Measurements from ENCODE around the gene POLR3B. TPM values are rescaled to one million over a fixed set of nuclear protein-coding genes. Genes with fewer than 3 reads are reported as not detected.

POLR3B gene
- total and polyA plus RNA-seq, 2 of the 8 experiments (the other 6 are each of a cell fraction or from before 2014, with no cell fraction given), result 5.0 to 13.2 TPM

GRCh38 chr12:106434526-106434925, 77.0 kb downstream of the POLR3B start (continued):
- TF ChIP-seq CHD7 (IDR thresholded peaks at IDR 0.05; ENCODE audit: insufficient replicate concordance, low read length), result no peak
- no peak for TF ChIP-seq SP2 (IDR thresholded peaks at IDR 0.05; ENCODE audit: low read length)
- no peak for TF ChIP-seq SIN3A (conservative IDR thresholded peaks at IDR 0.05 in 1 of 2, IDR thresholded peaks at IDR 0.05 in 1 of 2; ENCODE audit: low read depth in 1 of 2, low read length in 2 of 2)
- TF ChIP-seq CBX5 (IDR thresholded peaks at IDR 0.05; ENCODE audit: low read depth, low read length), result no peak
- TF ChIP-seq HDAC2 (IDR thresholded peaks at IDR 0.05; ENCODE audit: borderline replicate concordance in 1 of 2, low read depth in 2 of 2, low read length in 2 of 2), result no peak
- TF ChIP-seq MAFK (IDR thresholded peaks at IDR 0.05; ENCODE audit: low read depth, low read length), result no peak
- TF ChIP-seq CREB1 (IDR thresholded peaks at IDR 0.05), result no peak
- no peak for TF ChIP-seq FOSL1 (IDR thresholded peaks at IDR 0.05; ENCODE audit: insufficient read depth, low read depth, low read length)
- TF ChIP-seq ATF2 (IDR thresholded peaks at IDR 0.05; ENCODE audit: low read length), result no peak
- no peak for TF ChIP-seq CHD1 (IDR thresholded peaks at IDR 0.05; ENCODE audit: low read depth, low read length)

All from H1 (cell line).